Activated CD4-positive, CD25-positive, alpha-beta regulatory T cell (primary cell): ENCODE data around the gene FGFR4.

Source experiments
- DNase-seq, 4 experiments: peaks; one replicate each; lab custom pipeline; 2025; lab: John Stamatoyannopoulos, UW

Gene FGFR4

DNA sequence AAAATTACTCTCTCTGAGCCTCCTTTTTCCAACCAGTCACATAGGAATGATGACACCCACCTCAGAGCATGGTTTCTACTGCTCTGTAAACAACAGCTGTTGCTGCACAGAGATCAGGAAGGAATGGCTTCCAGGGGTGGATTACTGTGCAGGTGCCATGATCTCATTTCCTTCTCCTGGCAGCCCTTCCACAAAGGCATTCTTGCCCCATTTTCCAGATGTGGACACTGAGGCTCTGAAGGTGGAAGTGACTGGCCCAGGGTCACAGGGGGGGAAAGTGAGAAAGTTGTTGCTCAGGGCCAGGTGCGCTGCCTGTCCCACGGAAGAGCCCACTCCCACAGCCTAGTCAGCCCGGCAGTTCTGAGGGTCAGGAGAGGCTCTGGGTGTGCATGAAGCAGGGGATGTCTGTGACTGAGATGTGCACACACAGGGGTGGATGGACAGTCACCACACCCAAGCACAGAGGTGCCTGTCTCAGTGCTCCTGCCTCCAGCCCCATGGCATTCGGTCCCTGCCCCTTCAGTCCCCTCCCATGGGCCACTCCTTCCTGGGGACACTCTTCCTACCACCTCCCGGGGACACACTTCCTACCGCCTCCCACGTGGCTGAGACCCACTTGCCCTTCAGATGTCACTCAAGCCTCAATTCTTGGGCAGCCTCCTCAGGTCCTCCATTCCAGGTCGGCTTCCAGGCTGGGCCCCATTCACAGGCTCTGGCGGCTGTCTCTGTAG lies 17.0 kb downstream of the FGFR4 start:
- no peak for DNase-seq

DNA sequence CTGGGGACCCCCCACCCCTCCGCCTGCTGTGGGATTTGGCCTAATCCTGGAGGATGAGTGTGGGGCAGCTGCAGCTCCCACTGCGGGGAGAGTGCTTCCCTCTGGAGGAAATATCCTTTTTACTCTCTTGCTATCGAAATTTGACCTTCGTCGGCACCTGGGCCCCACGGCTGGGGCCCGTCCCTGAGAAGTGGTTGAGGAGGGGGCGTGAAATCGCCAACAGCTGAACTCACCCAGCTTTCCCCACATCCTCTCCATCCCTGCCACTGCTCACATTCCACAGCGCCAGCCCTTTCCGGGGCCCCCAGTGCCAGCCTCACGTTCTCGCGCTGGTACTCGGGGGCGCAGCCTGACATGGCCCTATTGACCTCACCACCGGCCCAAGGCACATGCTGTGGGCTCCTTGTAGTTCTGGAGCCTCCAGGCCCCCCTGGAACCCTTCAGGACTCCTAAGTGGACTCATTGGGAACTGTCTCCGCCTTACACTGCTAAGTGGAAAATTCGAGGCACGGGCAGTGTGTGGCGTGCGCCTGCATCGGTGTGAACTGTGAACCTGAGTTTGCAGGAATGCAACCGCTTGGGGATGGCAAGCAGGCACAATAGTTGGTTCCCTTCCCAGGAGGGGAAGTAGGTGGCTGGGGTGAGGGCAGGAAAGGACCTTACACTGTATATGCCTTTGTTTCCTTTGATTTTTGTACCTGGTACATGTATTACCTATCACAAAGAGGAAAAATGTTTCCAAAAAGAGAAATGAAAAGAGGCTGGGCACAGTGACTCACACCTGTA lies 19.2 kb downstream of the FGFR4 start:
- no peak for DNase-seq

DNA sequence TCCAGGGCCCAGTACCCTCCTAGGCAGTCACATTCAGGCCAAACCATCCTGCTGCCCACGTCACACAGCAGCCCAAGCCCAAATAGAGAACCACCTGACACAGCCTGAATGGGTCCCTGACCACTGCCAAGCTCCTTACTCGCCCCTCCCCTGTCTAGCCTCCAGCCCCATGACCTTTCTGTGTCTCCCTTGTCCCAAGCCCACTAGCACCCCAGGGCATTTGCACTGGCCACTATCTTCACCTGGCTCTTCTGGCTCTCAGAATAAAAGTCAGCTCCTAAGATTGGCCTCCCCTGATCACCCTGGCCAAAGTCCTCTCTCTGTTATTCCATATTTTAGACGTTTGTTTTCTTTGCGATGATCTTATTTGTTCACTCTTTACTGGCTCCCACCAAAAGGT lies 20.4 kb downstream of the FGFR4 start:
- DNase-seq = no peak

DNA sequence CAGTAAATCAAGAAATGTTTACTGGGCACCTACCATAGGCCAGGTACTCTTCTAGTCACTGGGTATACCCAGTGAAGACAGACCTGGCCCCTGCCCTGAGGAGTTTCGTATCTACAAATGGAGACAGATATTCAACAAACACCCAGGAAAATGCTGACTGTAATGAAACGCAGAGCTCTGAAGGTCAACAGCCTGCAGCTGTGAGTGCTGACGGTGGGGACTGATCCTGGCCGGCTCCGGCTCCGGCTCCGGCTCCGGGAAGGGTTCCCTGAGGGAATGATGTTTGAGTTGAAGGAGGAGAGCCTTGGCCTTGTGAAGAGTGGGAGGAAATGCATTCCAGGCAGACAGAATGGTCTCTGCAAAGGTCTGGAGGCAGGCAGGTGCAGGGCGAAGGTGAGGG lies 23.1 kb downstream of the FGFR4 start:
- no peak for DNase-seq

DNA sequence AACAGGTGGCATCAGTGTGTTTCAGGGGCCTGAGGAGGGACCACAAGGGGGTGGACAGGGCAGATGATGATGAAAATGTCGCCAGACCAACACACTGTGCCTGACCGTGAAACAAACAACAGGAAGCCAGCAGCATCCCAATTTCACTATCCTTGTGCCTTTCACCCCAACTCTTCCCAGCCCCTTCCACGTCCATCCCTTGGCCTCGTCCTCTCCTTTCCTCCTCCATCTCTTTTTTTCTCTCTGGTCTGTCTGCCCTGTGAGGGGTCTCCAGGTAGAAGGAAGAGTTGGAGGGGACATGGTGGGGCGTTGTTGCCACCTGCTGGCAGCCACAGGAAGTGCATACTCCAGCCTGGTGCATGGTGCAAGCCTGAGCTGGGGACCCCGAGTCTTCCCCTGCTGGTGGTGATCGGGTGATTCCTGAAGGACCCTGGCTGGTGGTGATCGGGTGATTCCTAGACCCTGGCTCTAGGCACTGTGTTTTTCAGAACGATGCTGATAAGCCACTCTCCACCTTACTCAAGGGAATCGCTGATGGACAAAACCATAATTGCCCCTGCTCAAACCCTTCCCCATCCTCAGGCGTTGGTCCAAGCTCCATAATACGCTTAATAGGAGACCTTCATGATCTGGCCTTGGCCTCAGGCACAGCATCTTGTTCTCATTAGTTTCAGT lies 25.1 kb downstream of the FGFR4 start:
- DNase-seq = peak; percentile 27 to 39 (median 33)

DNA sequence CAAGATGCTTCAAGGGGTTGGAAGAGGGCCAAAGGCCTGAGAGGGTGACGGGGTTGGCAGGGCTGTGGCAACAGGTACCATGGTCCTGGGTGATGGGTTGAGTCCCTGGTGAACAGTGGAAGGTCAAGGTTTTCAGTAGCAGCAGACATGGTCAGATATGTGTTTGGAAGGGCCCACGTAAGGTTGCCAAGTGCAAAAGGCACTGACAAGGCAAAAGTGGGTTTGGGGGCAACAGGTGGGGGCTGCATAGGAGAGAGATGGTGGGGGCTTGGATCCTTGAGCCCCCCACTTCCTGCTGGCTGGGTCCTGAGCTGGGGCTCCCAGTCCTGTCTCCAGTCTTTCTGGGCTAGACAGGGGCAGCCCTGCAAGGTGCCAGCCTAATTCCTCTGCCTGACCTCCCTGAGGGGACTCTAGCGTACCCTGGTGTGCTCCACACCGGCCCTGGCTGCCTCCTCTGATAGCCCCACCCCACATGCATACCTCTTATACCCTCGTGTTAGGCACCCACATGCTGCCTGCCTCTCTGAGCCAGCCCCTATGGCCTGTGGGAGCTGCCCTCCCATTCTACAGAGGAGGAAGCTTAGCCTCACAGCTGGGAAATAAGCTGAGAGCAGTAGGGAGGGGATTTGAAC lies 26.0 kb downstream of the FGFR4 start:
- DNase-seq = no peak

DNA sequence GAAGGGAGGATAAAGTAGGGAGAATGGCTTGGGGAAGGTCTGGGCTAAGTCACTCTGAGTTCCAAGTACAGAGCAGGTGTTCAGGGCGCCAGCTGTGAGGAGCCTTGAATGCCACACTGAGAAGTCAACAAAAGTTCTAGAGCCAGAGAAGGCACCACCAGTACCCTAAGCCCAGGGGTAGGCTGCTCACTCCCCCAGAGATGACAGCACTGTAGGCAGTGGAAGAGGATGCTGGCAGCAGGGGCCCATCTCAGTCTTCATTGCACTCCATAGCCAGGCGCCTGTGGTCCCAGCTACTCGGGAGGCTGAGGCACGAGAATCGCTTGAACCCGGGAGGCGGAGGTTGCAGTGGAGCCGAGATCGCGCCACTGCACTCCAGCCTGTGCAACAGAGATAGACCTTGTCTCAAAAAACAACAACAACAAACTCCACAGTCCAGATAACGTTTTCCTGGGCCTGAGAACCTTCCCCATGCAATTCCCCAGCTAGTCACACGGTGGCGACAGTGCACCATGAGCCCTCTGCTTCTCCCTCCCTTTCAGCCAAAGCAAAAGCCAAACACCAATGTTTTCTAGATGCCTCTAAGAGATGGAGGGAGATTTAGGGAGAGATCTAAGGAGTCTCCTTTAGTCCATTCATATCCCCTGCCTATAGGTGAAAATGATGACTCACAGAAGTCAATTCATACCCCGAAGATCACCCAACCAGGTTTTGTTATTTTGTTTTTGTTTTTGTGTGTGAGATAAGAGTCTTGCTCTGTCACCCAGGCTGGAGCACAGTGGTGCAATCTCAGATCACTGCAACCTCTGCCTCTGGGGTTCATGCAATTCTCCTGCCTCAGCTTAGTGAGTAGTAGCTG lies 27.1 kb downstream of the FGFR4 start:
- peak; percentile 47 to 76 (median 58) for DNase-seq

DNA sequence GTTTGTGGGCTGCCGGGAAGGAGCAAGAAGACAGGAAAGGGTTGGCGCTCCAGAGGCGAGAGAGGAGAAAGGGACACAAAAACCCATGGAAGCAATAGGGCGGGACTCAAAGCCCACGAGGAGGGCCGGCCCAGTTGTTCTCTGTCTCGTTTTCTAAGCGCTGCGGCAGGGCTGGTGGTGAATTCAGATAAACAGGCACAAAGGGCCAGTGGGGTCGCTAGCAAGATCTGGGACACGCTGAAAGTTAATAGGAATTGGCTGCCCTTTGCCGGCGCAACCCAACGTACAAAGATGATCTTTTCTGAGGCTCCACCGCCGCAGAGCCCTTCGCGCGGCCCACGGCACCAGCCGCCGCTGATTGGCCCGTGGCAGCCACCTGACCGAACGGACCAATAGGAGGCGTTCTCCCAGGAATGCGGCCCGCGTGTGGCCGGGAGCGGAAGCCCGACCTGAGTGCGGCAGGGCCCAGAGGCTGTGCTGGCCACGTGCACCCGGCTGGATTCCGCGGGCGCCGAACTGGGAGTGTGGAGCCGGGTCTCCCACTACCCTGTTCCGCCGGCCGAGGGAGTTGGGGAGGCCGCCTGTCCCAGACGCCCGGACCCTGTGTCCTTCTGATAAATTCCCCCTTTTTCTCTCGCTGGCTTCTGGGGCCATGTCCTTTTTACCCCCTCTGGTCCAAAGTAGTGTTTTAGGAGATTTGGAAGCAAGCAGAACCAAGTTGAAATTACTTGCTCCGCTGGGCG lies 30.1 kb downstream of the FGFR4 start:
- peak; percentile 41 to 65 (median 56) for DNase-seq

DNA sequence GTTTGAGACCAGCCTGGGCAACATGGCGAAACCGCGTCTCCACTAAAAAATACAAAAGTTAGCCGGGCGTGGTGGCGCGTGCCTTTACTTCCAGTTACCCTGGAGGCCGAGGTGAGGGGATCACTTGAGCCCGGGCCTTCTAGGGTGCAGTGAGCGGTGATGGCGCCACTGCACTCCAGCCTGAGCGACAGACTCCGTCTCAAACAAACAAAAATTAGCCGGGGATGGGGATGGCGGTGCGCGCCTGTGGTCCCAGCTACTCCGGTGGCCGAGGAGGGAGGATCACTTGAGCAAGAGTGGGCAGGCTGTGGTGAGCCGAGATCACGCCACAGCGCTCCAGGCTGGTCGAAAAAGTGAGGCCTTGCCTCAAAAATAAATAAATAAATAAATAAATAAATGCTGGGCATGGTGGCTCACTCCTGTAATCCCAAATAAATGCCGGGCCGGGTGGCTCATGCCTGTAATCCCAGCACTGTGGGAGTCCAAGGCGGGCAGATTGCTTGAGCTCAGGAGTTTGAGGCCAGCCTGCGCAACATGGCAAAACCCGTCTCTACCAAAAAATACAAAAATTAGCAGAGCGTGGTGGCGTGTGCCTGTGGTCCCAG lies 30.8 kb downstream of the FGFR4 start:
- DNase-seq = no peak

DNA sequence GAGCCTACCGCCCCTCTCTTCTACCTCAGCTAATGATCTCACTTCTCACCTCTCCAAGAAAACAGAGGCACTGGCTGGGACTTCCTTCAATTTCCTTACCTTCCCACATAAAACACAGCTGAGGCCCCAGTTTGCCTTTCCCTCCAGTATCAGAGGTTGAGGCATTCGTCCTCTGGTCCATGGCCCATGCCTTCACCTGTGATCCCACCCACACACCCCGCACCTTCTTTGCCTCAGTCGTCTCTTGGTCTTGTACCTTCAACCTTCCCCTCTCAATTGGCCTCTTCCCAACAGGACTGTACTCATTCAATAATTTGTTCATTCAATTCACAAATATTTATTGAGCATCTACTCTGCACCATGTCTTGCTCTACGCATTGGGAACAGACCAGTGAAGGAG lies 35.9 kb downstream of the FGFR4 start:
- DNase-seq = no peak

DNA sequence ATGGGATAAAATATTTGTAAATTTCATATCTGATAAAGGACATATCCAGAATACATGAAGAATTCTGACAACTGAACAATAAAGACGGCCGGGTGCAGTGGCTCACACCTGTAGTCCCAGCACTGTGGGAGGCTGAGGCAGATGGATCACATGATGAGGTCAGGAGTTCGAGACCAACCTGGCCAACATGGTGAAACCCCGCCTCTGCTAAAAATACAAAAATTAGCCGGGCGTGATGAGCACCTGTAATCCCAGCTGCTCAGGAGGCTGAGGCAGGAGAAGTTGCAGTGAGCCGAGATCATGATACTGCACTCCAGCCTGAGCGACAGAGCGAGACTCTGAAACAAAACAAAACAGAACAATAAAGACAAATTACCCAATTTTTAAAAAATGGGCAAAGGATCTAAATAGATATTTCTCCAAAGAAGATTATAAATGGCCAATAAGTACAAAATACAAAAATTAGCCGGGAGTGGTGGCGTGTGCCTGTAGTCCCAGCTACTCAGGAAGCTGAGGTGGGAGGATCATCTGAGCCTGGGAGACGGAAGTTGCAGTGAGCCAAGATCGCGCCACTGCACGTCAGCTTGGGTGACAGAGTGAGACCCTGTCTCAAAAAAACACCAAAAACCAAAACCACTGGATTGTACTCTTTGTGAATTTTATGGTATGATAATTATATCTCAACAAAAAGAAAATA lies 37.2 kb downstream of the FGFR4 start:
- DNase-seq = no peak

DNA sequence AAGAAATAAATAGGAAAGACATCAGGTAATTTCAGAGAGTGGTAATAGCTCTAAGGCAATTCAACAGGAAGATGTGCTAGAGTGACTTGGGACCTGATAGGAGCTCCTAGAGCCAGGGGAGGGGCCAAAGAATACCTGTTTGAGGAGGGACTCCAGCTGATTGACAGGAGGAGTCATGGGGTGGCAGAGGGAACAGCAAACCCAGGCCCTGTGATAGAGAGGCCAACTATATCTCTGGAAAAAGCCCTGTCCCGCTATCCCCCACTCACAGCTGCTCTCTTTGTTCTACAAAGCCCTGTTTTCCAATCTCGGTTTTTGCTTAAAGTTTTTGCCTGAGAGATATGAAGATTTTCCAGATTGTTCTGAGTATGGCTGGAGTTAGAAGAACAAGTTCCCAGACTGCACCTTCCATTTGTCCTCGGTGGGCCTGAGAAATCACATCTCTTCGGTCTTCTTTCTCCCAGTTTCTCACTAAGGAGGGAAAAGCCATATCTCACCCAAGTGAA lies 37.8 kb downstream of the FGFR4 start:
- no peak for DNase-seq

DNA sequence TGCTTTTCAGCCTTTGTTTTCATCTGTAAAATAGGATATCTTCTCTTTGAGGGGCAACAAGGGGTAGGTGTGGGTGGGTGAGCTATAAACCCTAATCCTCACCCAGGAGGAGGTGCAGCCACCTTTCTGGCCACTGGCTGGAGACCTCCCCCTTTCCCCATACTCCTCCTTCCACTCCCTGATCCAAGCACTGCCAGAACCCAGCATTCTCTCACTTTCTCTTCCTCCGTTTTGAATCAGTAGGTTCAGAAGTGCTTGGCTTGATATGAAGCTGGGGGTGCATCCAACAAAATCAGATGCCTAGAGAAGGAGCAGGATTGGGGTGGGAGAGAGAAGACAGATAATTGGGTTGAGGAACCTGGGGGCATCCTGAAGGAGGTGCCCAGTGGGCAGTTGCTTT lies 40.1 kb downstream of the FGFR4 start:
- no peak for DNase-seq

DNA sequence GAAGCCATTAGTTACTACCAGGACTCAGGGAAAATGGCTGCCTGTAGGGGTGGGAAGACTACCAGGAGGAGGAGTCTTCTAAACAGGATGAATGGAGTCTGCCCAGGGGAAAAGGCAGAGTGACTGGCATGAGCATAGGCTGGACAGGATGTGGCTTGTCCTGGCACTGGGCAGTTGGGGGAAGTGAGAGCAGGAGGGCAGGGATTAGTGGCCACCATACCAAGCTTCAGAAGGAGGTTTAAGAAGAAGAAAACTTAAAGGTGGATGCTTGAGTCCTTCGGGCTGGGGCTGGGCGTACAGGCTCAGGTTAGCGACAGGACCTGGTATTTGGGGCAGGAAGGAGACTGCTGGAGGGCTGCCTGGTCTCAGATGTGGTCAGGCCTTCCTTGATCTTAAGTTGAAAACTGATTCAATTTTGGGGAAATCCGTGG lies 41.9 kb downstream of the FGFR4 start:
- DNase-seq = no peak

DNA sequence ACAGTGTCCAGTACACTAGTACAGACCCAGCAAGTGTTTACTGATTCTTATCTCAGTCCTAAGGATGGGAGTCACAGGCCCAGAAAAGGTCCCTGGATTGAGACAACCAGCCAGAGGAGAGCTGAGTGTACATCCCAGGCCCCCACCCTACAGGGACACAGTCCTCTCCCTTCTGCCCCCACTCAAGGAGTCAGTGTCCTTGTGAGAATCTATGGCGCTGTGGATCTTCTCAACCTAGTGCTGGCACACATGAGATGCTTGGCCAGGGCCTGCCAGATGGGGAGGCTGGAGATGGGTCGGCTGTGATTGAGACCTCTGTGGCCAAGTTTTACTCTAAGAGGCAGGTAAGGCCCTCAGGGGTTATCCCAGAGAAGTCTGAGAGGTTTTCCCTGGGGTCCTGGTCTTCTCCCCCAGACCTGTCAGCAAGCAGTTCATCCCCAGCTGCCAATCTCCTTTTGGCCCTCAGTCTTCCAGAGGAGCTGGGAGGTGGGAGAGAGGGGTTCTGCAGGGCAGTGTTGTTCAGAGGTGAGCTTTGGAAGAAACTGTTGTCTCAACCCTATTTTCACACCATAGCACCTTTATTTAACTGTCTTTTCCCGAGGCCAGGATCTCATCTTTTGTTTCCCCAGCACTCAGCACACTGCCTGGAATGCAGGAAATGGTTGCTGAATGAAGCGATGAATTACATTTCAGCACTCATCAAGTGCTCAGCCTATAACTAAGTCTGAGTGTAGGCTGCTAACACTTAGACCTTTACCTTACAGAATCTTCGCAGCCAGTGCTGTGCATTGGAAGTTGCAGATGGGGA lies 43.7 kb downstream of the FGFR4 start:
- DNase-seq = no peak

DNA sequence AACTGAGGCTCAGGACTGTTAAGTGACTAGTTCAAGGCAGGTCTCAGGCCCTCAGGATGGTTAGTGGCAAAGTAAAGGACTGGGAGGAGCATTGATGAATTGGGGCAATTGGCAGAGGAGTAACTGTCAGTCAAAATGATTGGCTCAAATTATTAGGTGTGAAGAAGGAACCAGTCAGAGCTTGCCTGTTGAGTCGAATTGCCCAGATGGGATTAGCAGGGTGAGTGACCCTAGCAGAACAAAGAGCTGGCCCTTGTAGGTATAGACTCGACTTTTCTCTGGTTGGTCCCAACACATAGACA lies 44.3 kb downstream of the FGFR4 start:
- no peak for DNase-seq

DNA sequence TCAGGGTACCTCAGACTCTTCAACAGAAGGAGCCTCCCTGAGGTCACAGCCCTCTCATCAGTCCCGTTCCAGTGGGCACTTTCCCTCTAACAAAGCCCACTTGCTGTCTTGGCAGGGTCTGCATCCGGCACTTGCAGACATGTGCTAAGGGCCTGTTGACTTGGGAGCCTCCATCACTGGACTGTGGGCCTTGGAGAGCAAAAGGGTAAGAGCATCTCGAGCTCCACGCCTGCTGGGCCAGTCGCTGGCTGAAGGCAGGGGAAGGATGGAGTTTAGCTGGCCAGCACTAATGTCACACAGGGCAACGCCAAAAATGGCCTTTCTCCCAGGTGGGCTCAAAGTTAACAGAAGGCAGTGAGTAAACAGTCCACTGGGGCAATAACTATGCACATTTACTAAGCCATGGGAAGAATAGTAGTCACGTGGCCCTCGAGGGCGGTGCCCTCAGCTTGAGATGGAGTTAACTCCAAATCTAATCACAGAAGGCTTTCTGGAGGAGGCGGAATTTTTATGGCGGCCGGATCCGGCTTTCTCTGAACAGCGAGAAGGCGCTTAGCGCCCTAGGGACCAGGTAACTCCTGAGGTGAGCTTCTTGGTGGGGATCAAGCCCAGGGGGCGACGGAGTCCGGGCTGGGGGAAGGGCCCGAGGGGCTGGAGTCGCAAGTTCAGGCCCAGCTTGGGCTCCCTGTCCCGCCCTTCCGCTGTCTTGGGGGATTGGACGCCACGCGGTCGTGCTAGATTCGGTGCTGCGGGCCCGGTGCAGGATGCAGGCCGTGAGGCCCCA lies 44.8 kb downstream of the FGFR4 start:
- no peak for DNase-seq
